SH-SY5Y (cell line): ENCODE data around the gene ZNF699.

Experiments used
- GATA2 ChIP-seq: IDR thresholded peaks from 2 replicates; pipeline ENCODE4 v1.6.1; 2011; ENCODE audit warnings: mild to moderate bottlenecking, low read depth, low read length
- GATA3 ChIP-seq: IDR thresholded peaks from 2 replicates; pipeline ENCODE4 v1.6.1; 2011; ENCODE audit warnings: low read depth, mild to moderate bottlenecking, low read length, moderate library complexity

DNA sequence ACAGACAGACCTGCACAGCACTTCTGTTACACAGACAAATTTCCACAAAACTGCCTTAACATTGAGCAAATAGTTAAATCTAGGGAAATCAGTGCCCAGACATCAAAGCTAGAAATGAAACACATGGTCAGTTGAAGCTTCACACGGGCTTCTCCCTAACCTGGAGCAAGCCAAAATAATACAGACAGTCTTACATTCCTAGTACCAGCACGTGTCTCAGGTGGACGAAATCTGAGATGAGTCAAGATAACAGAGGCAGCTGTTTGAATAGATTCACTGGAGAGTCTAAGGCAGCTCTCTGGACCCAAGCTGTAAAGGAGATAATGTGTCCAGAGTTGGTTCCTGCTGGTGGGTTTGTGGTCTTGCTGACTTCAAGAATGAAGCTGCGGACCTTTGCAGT, 4.1 kb upstream of the ZNF699 start:
- TF ChIP-seq GATA3 = no peak
- TF ChIP-seq GATA2 = no peak
